GM19351 (cell line): ENCODE results near the gene PASK.

Source experiments
- ATAC-seq: cut with Tn5 transposase; IDR thresholded peaks from one replicate; pipeline ENCODE4 v1.9.1; 2021; ENCODE audit warnings: mild to moderate bottlenecking, moderate library complexity; ENCODE audit not compliant: unreplicated experiment

The PASK gene

DNA sequence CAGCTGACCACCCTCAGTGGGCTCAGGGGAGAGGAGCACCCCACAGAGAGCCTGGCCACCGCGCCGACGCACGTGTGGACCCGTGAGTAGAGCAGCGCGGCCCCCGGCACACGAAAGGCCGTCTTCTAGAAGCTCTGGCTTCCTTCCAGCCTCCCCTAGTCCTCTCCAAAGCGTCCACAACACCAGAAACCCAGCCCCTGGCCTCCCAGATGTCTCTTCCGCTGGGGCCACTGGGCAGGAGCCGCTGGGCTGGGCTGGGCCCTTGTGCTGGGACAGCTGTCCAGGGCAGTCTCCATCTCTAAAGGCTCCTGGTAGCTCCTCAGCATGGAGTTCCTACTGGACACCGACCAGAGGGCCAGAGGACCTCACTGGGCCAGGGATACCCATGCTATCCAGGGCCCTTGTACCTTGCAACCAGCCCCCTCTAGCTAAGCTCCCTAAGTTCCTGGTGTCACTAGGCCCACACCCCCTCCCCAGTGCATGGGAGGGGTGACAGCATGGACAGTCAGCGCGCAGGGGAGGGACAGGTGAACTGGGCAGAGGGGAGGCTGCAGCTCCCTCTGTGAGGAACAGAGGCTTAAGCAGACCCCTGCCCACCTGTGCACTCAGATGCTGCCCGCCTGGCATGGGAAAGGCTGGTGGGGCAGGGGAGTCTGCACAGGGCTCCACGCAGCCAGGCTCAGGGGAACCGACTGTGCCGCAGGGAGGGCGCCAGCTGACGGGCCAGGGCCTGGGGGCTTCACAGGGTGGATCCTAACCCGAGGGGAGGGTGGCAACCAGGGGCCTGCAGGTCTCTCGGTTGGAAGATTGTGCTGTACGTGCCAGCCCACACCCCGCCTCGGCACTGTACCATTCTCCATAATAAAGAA lies 80.1 kb downstream of the PASK start:
- no peak for ATAC-seq

GRCh38 chr2:241068136-241068941 lies 80.9 kb downstream of the PASK start:
- no peak for ATAC-seq

DNA sequence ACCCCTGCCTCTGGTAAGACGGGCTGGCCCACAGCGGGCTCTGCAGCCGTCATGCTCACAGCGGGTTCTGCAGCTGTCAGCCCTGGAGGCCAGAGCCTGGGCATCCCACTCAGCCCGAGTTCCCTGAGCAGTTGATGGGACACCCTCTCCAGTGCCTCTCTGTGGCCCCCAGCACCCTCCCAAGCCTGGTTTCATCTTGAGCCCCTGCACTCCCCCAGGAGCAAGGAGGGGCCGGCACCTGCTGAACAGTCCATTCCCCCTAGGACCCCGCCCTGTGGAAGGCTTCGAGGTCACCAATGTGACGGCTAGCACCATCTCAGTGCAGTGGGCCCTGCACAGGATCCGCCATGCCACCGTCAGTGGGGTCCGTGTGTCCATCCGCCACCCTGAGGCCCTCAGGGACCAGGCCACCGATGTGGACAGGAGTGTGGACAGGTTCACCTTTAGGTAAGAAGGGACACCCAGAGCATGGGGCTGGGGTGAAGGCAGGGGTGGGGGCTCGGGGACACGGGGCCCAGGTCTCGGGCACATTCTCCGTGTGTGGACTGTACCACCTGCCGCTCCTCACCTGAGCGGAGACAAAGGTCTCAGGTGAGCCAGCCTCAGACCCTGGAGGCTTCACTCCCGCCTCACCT lies 81.7 kb downstream of the PASK start:
- ATAC-seq: no peak

GRCh38 chr2:241066893-241067341 lies 82.4 kb downstream of the PASK start:
- no peak for ATAC-seq

- ATAC-seq: no peak
Observed at GRCh38 chr2:241066171-241066892, 82.9 kb downstream of the PASK start.

- no peak for ATAC-seq
Observed at GRCh38 chr2:241065355-241065803, 83.9 kb downstream of the PASK start.

GRCh38 chr2:241064802-241065354 lies 84.4 kb downstream of the PASK start:
- no peak for ATAC-seq

GRCh38 chr2:241064008-241064801 lies 85.1 kb downstream of the PASK start:
- no peak for ATAC-seq

DNA sequence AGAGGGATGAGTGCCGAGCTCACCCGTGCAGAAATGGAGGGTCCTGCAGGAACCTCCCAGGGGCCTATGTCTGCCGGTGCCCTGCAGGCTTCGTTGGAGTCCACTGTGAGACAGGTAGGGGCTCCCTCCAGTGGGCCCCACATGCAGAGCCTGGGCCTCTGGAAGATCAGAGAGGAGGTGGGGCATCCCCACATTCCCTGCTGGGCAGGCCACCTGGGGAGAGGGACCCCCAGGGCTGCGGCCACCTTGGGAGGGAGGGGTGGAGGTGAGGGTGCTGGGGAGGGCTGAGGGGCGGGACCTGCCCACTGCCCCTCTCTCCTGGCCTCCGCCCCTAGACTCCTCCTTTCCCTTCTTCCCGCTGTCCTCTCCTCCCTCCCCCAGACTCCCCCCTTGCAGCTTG lies 85.7 kb downstream of the PASK start:
- ATAC-seq: no peak

DNA sequence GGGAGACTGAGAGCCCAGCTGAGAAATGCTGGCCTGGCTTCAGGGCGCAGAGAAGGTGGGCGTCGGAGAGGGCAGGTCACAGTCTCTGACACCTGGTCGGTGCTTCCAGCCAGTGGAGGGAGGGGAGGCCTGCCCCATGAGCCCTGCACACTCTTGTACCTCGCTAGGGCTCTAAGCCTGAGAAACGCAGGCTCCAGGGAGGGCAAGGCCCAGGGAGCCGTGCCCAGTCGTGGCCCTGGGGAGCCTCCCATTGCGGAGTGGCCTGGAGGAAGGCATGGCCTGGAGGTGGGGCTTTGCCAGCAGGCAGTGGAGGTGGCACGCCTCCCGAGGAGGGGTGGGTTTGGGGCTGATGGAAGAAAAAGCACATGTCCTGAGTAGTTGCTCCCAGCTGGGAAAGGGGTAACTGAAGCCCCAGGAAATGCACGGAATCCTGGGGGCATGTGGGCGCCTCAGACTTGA lies 86.2 kb downstream of the PASK start:
- ATAC-seq: no peak

DNA sequence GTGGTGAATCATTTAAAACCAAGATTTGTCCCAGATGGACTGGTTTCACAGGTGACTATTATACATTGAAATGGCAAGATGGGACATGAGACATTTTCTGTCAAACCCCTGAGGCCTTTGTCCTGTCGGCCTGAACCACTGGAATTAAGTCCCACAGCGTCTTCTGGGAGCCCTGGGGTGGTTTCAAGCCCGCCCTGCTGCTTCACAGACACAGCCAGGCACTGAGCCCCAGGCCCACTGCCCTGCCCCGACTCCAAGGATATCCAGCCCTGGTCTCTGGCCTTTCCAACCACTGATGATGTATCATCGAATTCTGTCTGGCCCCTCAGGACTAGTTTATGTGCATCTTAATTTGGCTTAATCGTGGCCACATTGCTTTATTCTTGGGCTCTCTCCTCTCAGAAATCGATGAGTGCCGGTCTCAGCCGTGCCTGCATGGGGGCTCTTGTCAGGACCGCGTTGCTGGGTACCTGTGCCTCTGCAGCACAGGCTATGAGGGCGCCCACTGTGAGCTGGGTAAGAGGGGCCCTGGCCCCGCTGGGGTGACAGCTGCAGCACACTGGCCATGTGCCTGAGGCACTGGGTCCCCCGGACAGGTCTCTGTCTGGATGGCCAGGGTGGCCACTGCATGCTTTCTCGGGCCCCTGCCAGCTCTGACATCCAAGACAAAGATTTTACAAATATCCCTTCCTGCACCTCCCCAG lies 86.7 kb downstream of the PASK start:
- ATAC-seq: no peak

DNA sequence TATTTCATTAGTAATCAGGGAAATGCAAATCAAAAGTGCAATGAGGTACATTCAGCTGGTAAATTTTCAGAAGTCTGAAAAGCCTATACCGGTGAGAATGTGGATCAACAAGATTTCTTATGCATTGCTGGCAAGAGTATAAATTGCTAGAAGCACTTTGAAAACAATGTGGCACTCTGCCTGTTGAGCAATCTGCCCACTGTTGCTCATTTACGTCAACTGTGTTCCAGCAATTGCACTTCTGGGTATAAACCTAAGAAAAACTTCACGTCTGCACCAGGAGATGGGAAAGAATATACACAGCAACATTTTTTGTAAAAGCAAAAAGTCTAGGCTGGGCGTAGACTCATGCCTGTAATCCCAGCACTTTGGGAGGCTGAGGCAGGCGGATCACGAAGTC lies 88.0 kb downstream of the PASK start:
- ATAC-seq: no peak
